Dendritic cell treated with granulocyte-macrophage colony-stimulating factor and Interleukin-4, amounts not matched to agents 40 ng/mL and 50 ng/mL, for 4 days (primary cell): ENCODE data around the gene DGKB.

Experiments used
- H3K27ac Mint-ChIP-seq: one replicate; pipeline ENCODE4 v1.8.0; 2022; ENCODE audit warnings: mild to moderate bottlenecking, mixed read lengths
- H3K27me3 Mint-ChIP-seq: one replicate; pipeline ENCODE4 v1.8.0; 2022; ENCODE audit warnings: mild to moderate bottlenecking, mixed read lengths
- H3K36me3 Mint-ChIP-seq: one replicate; pipeline ENCODE4 v1.8.0; 2022; ENCODE audit warnings: low read depth, mixed read lengths
- H3K4me1 Mint-ChIP-seq: one replicate; pipeline ENCODE4 v1.8.0; 2022; ENCODE audit warnings: low read depth, mixed read lengths
- H3K4me3 Mint-ChIP-seq: one replicate; pipeline ENCODE4 v1.8.0; 2022; ENCODE audit warnings: mild to moderate bottlenecking, moderate library complexity, mixed read lengths
- H3K9me3 Mint-ChIP-seq: one replicate; pipeline ENCODE4 v1.8.0; 2022; ENCODE audit warnings: mixed read lengths
- intact Hi-C: fragments of 100-400 bp; cut with micrococcal nuclease; formaldehyde crosslinking; loops from one replicate; pipeline ENCODE4 v1.15.0; 2022

Gene DGKB

DNA sequence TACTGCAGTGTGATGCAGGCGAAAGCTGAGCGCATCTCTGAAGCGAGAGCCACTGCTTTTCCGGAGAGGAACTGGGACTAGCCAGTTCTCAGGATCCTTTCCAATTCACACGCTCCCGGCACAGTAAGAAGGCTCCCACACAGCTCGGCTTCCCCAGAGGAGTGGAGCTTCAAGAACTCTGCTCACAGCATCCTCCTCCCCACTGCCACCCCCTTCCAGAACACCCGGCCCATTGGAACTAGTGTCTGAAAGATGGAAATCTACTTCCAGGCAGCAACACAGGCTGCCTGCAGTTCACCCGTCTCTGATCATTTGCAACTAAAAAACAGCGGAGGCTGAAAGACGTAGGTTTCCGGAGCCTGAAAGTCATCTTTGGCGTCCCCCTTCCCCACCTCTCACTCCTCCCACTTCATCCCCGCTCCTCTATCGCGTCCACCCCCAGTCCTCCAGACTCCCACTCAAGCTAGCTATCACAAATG is at the start of gene DGKB:
Gene DGKB, minus strand, starts transcription at position 163 of the 479 bp plus-strand sequence.
- Mint-ChIP-seq H3K4me1 (no peaks in the 10 kb centered on the region), H3K27me3 (no peaks in the 10 kb centered on the region), H3K27ac (no peak within 1 kb of the TSS), H3K4me3 (no peak within 1 kb of the TSS), H3K9me3 (peaks cover 8% of the 10 kb centered on the region), H3K36me3 (no peaks in the 10 kb centered on the region)
- intact Hi-C loops: no loop called here

DNA sequence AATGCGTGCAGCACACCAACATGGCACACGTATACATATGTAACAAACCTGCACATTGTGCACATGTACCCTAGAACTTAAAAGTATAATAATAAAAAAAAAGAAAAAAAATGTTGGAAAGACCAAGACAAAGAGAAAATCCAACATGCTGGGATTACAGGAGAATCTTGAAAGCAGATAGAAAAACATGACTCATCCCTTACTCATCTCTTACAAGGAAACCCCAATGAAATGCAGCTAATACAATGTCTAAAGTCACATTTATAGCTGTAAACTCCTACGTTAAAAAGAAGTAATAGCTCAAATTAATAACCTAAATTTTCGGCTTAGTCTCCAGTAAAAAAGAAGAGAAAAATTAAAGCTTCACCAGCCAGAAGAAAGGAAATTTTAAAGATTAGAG is 47.5 kb upstream of the DGKB start:
- H3K4me3 Mint-ChIP-seq: no peak overlapping the region
- H3K27ac Mint-ChIP-seq: no peak overlapping the region
- H3K27me3 Mint-ChIP-seq: no peaks in the 10 kb centered on the region
- no peaks in the 10 kb centered on the region for H3K36me3 Mint-ChIP-seq
- H3K9me3 Mint-ChIP-seq: no peaks in the 10 kb centered on the region
- H3K4me1 Mint-ChIP-seq: no peaks in the 10 kb centered on the region
- intact Hi-C loops: no loop called here

DNA sequence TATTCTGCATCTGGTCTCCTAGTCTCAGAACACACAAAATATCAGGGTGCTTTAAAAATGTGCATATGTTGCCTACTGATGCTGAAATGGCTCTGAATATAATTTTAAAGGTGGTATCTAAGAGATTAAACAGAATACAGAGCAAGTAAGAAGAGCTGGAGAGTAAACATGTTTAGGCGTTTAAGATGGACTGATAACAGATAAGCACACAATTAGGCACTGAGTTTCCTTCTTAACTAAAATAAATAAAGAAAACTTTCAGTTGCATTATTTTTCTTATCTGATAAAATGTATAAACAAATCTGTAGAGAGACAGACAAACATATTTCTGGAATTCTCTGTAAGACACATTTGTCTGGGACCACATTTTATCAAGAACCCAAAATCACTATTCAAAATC is 35.6 kb upstream of the DGKB start:
- Mint-ChIP-seq H3K27me3 (no peaks in the 10 kb centered on the region), H3K4me1 (no peaks in the 10 kb centered on the region), H3K9me3 (peaks cover 14% of the 10 kb centered on the region), H3K4me3 (no peak overlapping the region), H3K27ac (no peak overlapping the region), H3K36me3 (no peaks in the 10 kb centered on the region)
- intact Hi-C loops: no loop called here

DNA sequence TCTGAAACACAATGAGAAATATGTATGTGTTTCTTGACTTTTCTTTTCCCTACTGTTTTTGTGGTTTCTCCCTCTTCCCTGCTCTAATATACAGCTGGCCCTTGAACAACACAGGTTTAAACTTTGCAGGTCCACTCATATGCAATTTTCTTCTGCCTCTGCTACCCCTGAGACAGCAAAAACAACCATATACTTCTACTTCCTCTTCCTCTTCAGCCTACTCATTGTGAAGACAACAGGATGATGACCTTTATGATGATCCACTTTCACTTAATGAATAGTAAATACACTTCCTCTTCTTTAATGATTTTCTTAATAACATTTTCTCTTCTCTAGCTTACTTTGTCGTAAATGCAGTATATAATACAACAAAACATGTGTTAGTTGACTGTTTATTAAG is 35.0 kb upstream of the DGKB start:
- Mint-ChIP-seq H3K27ac (no peak overlapping the region), H3K27me3 (no peaks in the 10 kb centered on the region), H3K4me3 (no peak overlapping the region), H3K4me1 (no peaks in the 10 kb centered on the region), H3K9me3 (peaks cover 14% of the 10 kb centered on the region), H3K36me3 (no peaks in the 10 kb centered on the region)
- intact Hi-C loops: no loop called here

DNA sequence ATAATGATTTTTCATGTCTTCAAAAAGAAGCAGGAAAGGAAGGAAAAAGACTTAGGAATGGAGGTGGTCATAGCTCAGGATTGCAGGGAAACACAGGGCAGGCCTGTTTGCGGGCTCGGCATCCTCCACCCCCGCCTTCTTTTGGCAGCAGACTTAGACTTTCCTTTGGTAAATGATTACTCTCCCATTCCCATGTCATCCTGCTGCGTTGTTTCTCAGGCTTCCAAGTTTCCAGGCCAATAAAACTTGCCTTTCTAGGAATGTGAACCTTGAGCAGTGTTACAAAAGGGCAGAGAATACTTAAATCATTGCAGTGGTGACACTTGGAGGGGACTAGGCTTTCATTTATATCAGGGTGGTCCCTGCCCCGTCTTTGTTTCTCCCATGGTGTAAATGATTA is 34.0 kb upstream of the DGKB start:
- Mint-ChIP-seq H3K4me1 (no peaks in the 10 kb centered on the region), H3K9me3 (peaks cover 24% of the 10 kb centered on the region), H3K27me3 (no peaks in the 10 kb centered on the region), H3K4me3 (no peak overlapping the region), H3K36me3 (no peaks in the 10 kb centered on the region), H3K27ac (no peak overlapping the region)
- intact Hi-C loops: no loop called here

DNA sequence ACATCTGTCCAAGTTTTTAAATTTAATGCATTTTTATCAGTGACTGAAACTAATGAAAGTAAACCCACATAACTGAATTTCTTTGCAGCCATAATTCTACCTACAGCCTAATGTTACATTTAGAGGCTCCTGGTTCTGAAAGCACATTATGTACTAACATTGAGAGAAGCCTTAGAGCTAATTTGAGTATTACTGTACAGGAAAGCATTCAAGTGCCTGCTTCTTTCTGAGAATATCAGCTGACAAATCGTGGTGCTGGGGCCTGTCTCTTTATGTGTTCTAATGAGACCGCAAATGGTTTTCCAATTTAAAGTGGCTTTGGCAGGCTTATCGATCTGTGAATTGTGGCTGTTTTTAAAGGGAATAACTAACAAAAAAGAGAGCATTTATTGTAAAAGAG is 32.3 kb upstream of the DGKB start:
- H3K9me3 Mint-ChIP-seq: peaks cover 38% of the 10 kb centered on the region
- no peaks in the 10 kb centered on the region for H3K4me1 Mint-ChIP-seq
- no peak overlapping the region for H3K27ac Mint-ChIP-seq
- H3K27me3 Mint-ChIP-seq: no peaks in the 10 kb centered on the region
- no peaks in the 10 kb centered on the region for H3K36me3 Mint-ChIP-seq
- H3K4me3 Mint-ChIP-seq: no peak overlapping the region
- intact Hi-C loops: no loop called here

DNA sequence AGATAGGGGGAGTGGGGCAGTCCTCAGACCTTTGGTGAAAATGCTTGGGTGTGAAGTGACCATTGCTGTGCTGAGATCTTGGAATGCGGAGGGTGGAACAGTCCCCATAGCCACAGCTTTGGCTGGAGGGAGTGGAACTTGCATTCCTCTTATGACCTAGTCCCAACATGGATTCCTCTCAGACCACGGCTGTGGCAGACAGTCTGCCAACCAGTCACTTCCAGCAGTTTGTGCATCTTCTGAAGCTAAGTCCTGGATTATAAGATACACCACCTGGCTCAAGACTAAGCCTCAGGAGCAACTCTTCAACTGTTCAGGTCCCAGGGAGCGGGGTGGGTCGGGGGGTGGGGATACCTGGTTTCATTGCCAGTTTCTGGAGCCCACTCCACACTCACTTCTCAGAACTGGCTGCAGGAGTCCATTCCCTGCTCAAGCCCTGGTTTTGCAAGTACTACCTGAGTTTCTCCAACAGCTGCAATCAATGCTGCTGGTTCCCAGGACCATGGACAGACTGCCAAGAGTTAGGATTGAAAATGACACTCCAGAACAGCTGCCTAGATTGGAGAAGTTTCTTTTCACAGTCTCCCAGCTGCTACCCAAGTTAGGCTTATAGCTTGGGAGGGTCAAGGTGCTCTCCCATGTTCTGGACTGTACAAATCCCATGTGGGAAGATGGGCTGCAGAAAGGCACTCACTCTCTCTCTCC is 29.1 kb upstream of the DGKB start:
- Mint-ChIP-seq H3K4me1 (no peaks in the 10 kb centered on the region), H3K9me3 (peaks cover 42% of the 10 kb centered on the region), H3K36me3 (no peaks in the 10 kb centered on the region), H3K27ac (no peak overlapping the region), H3K4me3 (no peak overlapping the region), H3K27me3 (no peaks in the 10 kb centered on the region)
- intact Hi-C loops: no loop called here

DNA sequence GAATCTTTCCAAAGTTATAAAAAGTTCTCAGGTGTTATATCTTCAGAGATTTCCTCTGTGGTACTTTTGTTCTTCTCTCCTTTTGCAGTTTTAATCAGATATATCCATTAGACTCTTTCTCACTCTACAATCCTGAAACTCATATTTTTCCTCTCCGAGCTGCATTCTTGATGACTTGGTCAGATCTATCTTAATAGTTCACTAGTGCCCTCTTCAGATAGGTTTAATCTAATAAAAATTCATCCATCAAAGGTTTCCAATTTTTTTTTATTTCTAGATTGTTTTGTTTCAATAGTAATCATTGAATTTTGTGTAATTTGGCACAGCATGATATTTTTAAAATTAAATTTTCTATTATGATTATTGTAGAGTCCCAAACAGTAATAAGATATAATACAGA is 21.8 kb upstream of the DGKB start:
- peaks cover 37% of the 10 kb centered on the region for H3K9me3 Mint-ChIP-seq
- no peaks in the 10 kb centered on the region for H3K36me3 Mint-ChIP-seq
- no peak overlapping the region for H3K27ac Mint-ChIP-seq
- intact Hi-C loops: no loop called here
- no peak overlapping the region for H3K4me3 Mint-ChIP-seq
- H3K4me1 Mint-ChIP-seq: no peaks in the 10 kb centered on the region
- no peaks in the 10 kb centered on the region for H3K27me3 Mint-ChIP-seq

DNA sequence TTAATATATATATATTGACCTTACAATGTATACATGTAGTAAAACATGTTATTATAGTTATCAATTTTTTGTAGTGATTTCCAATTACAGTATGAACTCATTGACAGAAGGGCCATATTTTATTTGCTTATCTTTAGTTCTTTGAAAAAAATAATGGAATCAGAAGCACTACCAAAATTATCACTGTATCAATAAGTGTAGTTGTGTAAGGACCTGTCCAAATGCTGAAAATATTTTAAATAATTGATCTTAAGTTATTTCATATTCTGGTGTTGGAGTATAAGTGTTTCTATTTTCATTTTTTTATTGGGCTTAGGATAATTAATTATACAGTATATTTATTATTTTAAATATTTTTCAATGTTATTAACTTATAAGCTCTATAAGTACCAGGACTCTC is 8.5 kb upstream of the DGKB start:
- H3K36me3 Mint-ChIP-seq: no peaks in the 10 kb centered on the region
- no peak overlapping the region for H3K4me3 Mint-ChIP-seq
- no peaks in the 10 kb centered on the region for H3K4me1 Mint-ChIP-seq
- intact Hi-C loops: no loop called here
- no peak overlapping the region for H3K27ac Mint-ChIP-seq
- peaks cover 32% of the 10 kb centered on the region for H3K9me3 Mint-ChIP-seq
- H3K27me3 Mint-ChIP-seq: no peaks in the 10 kb centered on the region

DNA sequence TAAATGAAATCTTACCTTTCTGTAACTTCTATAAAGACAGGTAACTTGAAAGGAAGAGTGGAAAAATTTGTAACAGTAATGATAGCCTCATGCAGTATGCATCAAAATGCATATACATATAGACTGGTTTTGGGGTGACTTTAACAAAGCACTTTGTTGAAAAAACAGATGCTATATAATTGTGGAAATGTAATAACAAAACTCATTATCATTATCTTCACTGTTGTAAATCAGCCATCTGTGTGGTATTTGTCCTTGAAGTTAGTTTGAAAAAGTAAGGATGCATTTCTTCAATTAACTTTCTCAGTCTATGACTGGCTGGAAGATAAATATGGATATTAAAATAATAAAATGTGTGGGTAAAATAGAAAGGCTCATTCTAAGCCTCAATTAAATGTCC is 6.1 kb upstream of the DGKB start:
- Mint-ChIP-seq H3K9me3 (peaks cover 11% of the 10 kb centered on the region), H3K4me3 (no peak overlapping the region), H3K36me3 (no peaks in the 10 kb centered on the region), H3K27me3 (no peaks in the 10 kb centered on the region), H3K4me1 (no peaks in the 10 kb centered on the region), H3K27ac (no peak overlapping the region)
- intact Hi-C loops: no loop called here

DNA sequence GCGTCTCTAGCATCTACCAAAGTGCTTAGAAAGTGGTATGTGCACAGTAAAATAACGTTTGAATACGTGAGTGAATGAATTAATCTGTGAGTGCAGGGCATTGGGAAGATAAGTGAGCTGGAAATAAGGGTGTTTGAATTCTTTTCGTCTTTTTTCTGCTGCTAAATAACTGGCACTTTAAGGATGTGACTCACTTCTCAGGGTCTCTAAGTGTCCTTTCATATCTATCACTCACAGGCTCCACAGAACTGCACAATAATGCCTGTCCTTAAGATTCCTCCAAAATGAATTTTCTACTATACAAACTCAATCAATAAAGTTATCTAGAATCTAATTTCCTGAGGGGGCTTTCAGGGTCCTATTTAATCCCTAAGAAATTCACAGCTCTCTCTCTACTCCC is 3.2 kb upstream of the DGKB start:
- H3K4me3 Mint-ChIP-seq: no peak overlapping the region
- intact Hi-C loops: no loop called here

DNA sequence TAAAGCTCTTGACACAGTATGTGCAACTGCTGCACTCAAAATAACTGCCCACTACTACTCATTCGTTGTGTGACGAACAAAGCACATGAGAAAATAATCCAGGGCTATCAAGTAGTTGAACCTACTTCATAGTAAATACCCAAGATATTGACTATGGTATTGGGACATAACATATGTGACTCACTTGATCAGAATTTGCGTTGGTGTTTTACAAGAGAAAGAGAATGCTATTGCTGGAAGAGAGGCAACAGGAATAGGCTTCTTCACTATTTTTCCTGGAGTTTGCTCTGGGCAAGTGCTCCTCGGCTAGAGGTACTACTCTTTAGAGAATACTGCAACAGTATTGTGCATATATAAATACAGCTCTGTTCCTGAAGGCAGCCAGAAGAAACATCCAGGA is 2.5 kb downstream of the DGKB start:
- Mint-ChIP-seq H3K27ac (no peak overlapping the region), H3K4me3 (no peak overlapping the region), H3K27me3 (no peaks in the 10 kb centered on the region), H3K9me3 (peaks cover 9% of the 10 kb centered on the region), H3K36me3 (no peaks in the 10 kb centered on the region), H3K4me1 (no peaks in the 10 kb centered on the region)
- intact Hi-C loops: no loop called here

More for the DNA sequence above, 3.2 kb upstream of the DGKB start:
- Mint-ChIP-seq H3K4me1 (no peaks in the 10 kb centered on the region), H3K36me3 (no peaks in the 10 kb centered on the region), H3K27ac (no peak overlapping the region), H3K27me3 (no peaks in the 10 kb centered on the region), H3K9me3 (no peaks in the 10 kb centered on the region)

DNA sequence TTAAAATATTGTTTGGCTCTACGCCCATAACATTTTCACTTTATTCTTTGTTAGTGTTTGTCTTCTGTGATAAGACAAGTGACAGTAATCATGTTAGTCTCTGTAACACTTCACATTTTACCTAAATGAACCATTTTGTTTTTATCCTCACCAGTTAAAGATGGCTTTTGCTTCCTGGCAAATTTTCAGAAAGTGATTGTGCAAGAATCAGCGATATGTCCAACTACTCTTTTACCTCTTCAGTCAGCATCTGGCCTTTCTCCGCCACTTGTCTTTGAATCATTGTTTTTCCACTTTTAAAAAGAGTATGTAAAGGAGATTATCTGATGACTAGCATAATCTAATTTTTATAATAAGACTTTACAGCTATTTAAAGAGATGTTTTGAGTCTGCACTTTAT is 3.5 kb downstream of the DGKB start:
- Mint-ChIP-seq H3K4me1 (no peaks in the 10 kb centered on the region), H3K36me3 (no peaks in the 10 kb centered on the region), H3K27me3 (no peaks in the 10 kb centered on the region), H3K27ac (no peak overlapping the region), H3K9me3 (peaks cover 9% of the 10 kb centered on the region), H3K4me3 (no peak overlapping the region)
- intact Hi-C loops: no loop called here

DNA sequence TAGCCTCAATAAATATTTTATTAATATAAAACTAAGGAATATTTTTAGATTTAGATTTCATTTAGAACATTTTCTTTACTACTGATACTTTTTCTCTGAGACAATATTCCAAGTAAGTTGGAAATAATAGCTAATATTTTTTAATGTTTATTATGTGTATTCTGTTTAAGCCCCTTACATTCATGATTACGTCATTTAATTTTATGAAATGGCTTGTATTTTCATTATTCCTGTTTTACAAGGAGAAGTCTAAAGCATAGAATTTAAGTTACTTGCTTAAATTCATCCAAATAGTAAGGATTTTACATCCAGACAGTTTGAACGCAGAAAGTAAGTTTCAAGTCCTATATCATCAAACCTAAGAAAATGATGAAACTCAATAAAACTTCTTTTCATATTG is 6.1 kb downstream of the DGKB start:
- Mint-ChIP-seq H3K9me3 (peaks cover 9% of the 10 kb centered on the region), H3K27ac (no peak overlapping the region), H3K4me3 (no peak overlapping the region), H3K27me3 (no peaks in the 10 kb centered on the region), H3K36me3 (no peaks in the 10 kb centered on the region), H3K4me1 (no peaks in the 10 kb centered on the region)
- intact Hi-C loops: no loop called here

DNA sequence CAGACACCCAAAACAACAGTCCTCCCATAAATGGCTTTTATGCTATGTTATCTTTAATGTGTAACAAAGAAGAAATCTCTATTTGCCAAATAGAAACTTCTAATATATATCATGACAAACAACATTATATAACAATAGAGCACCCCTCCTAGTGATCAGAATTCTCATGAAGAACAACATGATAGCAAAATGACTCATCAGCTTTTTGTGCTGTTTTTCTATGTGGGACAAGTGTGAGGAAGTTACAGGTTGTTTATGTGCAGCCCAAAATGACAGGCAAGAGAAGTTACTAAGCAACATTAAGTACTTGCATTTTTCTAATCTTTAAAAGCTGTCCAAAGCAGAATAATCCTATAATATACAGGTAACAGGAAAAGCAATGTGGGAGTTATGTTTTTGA is 7.7 kb downstream of the DGKB start:
- intact Hi-C loops: no loop called here
- Mint-ChIP-seq H3K27ac (no peak overlapping the region), H3K9me3 (peaks cover 9% of the 10 kb centered on the region), H3K27me3 (no peaks in the 10 kb centered on the region), H3K4me3 (no peak overlapping the region), H3K4me1 (no peaks in the 10 kb centered on the region), H3K36me3 (no peaks in the 10 kb centered on the region)
